GM21723 (cell line): Measurements from ENCODE around the gene MXRA7.
"Not testable (repeated sequence)": the region's sequence is repeated elsewhere in the genome, so short reads cannot be mapped to it uniquely, and the experiment has no call there.

Experiments used
- ATAC-seq: cut with Tn5 transposase; IDR thresholded peaks from one replicate; pipeline ENCODE4 v1.9.1; 2021; ENCODE audit warnings: mild to moderate bottlenecking, moderate library complexity; ENCODE audit not compliant: unreplicated experiment

The MXRA7 gene

DNA sequence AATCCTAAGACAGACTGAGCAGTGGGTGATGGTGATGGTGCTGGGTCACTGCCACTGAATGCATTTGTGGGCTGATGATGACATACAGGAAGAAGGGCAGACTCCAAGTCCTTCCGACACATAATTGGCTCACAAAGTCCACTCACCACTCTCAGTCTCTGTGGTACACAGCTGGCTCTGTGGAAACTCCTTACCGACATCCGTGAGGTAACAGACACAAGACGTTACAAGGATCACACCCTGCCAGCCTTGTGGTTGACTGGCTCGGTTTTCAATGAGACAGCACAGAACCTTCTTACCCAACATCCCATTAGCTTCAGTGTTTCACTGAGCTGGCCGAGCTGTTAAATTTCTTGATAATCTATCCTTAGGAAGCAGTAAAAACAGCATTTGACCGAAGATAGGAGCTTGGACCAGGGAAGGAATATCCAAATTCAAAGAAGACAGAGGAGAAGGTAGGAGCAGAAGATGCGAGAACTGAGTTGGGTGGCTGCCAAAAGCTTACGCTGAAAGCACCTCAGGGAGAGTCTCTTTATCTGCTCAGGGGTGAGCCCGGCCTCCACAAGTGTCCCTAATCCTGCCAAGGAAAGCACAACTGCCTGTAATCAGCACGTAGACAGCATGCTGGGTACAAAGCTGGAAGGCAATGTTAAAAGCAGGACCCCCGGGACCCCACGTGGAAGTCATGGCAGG is 5.5 kb upstream of the MXRA7 start:
- ATAC-seq, result no peak

DNA sequence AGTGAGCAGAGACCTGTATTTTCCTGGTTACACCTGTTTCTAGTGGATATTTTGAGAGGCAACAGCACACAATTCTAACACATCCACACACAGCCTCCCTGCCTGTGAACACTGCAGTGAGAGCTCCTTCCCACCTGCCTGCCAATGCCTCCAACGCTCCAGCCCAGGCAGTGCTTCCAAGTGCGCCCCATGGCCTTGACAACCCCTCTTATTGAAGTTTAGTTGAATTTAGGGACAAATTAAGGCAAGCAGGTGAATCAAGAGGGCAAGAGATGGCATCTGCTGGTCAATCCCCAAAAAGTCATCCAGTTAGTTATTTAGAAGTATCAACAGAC is 4.7 kb upstream of the MXRA7 start:
- ATAC-seq, result no peak

DNA sequence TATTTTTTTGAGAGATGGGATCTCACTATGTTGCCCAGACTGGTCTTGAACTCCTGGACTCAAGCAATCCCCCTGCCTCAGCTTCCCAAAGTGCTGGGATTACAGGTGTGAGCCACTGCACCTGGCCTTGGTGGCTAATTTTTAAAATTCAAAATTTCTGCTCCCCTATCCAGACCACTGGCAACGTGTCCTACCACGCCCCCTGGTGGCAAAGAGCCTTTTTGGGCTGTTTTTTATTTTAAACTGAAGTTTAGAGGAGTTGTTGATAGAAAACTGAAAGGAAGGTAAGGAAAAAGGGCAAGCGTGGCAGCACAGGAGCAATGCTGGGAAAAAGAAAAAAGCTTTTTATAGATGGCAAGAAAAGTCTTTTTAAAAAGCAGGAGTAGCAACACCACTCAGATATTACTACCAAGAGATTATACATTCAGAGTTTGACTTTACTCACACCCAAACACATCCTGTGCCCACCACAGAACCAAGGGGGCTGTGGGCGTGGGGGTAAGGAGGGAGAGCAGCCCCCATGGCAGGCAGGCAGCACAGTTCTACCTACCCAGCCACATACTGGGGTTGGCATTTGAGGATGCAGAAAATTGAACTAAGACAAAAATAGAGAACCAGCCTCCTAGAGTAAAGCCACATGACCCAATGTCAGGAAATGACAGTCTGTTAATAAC is 4.2 kb upstream of the MXRA7 start:
- no peak for ATAC-seq

DNA sequence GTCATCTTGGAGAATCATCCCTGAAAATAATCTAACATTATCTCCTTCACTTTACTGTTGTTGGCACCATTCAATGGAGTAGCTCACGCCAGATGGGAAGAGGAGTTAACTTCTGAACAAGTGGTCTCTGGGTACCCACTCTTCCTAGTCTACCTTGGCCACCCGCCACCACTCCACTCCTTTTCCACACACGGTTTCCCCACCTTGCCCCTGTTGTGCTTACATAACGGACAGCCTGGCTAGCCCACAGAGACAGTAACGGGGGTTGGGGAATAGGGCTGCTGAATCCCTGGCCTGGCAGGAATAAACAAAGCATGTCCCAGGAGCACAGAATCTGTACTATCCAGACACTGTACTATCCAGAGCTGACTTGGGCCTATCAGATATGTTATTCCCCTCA is 3.6 kb upstream of the MXRA7 start:
- ATAC-seq, result no peak

DNA sequence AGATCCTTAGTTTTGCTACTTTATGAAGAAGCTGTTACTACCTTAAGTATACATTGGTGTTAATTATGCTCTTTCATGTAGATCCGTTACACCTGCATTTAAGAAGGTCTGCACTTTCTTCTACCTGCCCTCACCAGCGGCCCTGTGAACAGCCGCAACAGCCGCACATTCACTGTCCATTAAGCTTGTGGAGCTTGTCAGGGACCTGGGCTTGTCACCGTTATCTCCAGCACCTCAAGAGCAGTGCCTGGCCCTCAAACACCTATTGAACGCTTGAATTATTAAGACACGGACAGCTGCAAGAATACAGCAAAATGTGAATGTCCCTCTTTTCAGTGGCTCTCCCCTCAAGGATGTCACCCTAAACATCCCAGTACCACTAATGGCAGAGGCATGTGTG is 3.0 kb upstream of the MXRA7 start:
- ATAC-seq, result no peak

DNA sequence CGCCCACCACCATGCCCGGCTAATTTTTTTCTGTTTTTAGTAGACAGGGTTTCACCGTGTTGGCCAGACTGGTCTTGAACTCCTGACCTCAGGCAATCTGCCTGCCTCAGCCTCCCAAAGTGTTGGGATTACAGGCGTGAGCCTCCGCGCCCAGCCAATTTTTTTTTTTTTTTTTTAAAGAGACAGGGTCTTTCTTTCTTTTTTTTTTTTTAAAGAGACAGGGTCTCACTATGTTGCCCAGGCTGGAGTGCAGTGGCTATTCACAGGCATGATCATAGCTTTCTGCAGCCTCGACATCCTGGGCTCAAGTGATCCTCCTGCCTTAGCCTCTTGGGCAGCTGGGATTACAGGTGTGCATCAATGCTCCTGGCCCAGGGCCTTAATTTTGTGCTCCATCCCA is 1.6 kb upstream of the MXRA7 start:
- not testable (repeated sequence) for ATAC-seq

DNA sequence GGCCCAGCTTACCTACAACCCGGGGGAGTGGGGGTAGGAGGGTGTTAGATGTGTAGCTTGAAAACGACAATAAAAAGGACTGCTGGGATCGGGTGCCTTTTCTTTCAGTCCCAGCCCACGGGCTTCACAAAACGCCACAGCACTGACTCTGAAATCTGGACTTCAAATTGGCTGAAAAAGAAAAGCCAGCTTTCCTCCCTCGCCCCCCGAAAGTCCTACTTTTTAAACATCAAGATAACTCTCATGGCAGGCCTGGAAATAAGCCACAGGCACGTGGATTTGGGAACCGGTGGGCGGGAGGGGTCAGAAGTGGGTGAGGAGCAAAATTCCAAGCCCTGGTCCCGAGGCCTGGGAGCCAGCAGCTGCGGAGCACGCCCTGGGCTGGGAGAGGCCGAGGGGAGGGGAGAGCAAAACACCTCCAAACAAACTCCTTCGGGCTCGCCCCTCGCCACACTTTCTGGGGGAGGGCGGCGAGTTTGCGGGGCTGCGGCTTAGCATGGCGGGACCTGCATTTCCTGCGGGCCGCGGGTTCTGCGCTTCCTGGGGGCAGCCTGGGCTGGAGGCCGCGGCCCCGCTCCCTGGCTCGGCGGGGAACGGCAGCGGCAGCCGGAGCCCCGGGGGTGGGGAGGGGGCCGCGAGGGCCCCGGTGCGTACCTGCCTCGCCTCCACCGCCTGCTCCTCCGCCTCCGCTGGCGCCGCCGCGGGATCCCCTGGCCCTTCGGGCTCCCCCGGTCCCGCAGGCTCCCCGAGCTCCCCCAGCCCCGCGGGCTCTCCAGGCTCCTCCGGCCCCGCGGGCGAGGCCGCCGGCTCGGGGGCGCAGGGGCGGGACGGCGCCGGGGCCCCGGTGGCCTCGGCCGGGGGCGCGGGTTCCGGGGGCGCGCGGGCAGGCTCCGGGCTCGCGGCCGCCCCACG is 558 bp downstream of the MXRA7 start:
- ATAC-seq, result not testable (repeated sequence)

DNA sequence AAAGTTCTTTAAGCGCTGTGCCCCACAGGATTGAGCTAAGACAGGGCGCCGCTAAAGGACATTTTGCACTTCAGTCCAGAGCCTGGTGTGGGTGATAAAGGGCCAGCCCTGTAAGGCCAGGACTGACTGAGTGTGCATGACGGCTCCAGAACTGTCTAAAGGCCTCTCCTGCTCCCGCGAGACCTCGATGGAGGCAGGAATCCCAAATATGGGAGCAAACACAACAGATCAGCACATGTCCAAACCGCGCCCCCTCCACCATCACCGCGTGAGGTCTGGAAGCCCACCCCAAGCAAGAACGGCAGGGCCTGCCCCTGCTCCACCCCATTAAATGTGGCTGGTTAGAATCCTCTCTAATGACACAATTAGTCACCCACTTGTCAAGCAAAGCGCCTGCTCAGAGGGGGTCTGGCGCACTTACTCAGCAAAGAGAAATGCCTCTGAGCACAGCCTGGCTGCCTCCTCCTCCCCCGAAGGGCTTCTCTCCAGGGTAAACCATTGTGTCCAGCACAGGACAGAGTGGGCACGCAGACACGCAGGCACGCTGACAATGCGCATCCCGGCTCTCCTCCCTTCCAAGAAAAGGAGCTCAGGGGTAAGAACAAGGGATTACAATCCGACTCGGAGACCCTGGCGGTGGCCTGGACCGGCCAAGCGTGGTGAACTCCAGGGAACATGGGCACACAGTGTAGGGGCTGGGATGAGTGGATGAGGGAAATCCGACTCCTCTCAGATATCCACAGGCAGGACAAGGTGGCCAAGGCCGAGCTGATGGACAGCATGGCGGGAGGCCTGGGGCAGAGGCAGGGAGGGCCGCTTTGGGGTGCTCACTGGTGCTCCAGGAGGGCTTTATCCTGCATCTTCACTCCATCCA is 1.5 kb downstream of the MXRA7 start:
- ATAC-seq, result no peak

DNA sequence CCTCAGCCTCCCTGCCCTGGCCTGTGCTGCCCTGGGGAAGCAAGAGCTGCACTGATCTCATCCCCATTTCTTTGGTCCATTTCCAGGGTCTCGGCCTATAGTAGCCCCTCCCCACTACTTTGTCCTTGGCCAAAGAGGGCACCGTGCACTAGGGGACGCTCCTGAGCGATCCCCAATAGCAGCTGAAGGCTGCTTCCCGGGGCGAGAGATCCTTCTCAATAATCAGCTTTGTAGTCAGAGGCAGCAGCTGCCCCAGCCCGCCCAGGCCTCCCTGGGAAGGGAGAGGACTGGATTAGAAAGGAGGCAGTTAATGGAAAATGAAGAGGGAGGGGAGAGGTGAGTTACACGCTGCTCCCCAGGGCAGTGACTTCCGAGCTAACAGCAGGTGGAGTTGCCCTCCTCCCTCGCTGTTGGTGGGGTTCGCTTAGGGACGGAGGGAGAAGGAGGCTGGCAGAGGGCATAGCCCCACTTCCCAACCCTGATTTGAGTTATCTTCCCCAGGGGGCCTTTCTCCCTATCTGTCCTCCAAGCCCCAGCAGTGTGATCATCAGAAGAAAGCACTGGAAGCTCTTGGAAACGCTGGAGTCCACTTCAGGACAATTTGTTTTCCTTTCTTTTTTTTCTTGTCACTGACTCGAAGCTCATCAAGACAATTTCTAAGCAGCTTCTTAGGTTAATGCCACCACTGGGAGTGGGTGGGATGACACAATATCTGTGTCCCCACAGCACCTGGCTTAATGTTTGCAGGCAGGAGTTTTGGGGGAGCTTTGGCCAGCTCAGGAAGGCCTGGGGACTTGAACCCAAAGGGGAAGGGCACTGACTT is 2.6 kb downstream of the MXRA7 start:
- ATAC-seq, result no peak

DNA sequence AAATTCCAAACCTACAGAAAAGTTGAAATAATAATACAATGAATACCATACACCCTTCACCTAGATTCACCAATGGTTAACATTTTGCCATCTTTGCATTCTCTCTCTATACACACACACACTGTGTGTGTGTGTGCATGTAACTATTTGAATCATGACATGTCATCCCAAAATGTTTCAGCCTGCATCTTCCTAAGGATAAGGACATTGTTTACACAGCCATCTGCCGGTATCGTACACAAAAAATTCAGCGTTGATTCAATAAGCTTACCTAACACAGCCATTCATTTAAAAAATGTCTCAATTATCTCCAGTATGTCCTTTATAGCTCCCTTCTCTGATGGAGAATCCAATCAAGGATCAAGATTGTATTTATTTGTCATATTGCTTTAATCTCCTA is 3.9 kb downstream of the MXRA7 start:
- ATAC-seq, result no peak

DNA sequence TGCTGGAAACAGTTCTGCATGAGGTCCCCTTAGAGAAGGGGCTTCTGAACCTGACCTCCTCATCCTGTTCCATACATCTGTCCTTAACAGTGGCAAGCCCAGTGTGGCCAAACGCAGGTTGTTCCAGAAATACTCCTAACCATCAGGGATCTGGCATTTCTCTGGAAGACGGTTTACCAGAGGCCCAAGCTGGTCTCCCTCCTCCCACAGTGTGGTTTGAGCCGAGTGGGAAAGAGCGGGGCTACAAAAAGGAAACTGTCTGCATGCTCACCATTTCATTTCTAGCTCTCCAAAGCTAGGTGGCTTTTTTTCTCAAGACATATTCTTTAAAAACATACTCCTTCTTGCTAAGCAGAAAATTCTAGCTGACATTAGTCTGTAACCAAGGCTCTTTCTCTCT is 6.0 kb downstream of the MXRA7 start:
- no peak for ATAC-seq

DNA sequence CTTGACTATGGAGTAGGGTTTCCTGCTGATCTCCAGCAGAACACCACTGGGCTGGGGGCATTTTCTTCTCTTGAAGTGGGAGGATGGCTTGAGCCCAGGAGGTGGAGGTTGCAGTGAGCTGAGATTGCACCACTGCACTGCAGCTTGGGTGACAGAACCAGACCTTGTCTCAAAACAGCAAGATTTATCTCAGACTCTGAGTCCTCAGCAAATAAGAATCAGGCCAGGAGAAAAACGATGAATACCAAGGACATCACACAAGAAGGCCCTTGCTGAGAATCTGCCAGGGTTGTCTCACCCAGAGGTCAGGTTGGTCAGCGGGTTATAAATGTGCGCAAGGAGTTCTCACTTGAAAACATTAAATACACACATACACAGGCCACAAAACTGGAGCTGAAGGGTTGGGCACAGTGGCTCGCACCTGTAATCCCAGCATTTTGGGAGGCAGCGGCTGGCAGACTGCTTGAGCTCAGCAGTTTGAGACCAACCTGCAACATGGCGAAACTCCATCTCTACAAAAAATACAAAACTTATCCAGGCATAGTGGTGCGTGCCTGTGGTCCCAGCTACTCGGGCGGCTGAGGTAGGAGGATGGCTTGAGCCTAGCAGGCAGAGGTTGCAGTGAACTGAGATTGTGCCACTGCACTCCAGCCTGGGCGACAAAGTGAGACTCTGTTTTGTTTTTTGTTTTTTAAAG is 7.7 kb downstream of the MXRA7 start:
- no peak for ATAC-seq

DNA sequence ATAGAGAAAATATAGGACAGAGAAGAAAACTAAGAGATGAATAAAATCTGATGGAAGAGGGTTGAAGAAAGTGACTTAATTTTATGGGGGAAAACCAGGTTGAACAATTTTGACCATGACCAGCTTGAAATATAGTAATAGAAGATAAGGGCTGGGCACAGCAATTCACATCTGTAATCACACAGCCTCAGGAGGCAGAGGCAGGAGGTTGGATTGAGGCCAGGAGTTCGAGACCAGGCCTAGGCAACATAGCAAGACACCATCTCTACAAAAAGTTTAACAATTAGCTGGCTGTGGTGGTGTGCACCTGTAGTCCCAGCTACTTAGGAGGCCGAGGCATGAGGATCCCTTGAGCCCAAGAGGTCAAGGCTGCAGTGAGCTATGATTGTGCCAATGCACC is 8.7 kb downstream of the MXRA7 start:
- no peak for ATAC-seq

DNA sequence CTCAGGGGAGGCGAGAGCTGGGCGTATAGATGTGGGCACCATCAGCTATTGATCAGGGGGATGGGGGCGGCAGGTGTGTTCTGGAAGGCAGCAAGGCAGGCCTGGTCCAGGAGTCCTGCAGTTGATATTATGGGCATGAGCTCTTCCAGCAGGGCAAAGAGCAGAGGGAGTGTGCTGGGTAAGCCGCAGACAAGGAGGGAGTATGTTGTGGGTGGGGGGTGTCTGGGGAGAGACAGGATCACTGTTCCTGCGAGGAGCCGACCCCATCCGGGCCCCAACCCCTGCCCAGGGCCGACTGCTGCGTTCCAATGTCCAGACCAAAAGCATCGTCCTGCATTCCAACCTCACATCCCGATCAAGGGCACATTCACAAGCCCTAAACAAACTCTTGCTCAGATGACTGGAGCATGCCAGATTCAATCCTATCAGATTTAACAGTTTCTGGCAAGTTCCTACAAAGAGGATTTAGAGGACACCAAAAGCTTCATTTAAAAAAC is 9.2 kb downstream of the MXRA7 start:
- ATAC-seq, result no peak

DNA sequence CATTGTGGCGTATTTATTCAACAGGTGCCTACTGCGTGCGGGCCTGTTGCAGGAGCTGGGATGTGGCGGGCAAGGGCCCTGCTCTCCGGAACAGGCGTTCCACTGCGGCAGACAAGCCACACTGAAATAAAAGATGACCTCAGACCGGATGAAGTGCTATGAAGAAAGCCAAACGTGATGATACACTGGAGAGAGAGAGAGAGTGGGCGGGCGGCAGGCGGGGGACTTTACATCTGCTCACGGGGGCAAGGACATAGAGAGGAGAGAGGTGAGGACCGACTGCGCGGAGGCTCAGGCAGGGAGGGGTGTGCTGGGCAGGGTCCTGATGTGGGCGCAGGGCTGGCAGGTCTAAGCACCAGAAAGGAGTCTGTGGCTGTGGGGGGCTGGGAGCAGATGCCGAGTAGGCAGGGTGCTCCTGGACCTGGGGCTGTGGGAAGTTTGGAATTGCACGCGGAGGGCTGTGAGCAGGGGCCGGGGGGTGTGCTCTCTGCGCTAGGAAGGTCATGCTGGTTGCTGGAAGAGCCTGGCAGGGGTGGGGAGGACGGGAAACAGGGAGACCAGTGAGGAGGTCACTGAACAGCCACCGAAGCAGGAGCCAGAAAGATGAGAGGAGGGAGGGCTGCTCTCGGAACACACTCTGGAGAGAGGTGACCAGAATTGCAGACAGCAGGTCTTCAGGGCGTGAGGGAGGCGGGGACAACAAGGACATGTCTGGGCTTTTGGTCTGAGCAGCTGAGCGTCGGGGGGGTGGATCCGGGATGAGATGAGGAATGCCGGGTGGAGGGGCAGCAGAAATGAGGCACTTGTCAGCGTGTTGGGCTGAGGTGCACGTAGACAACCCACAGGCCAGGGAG is 9.9 kb downstream of the MXRA7 start:
- ATAC-seq, result no peak

DNA sequence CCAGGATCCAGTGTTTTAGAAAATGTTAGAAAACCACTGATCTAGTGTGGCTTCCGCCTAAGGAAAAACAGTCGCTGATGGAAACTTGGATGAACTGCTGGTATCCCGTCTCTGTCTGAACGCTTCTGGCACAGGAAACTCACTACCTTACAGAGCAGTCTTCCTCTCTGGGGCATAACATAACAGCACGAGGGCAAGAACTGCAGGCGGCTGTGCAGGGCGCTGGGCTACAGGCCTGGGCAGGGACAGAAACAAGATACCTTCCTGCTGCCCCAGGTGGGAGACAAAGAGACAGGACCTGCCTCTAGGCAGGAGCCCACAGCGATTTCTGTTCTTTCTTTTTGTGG is 10.5 kb downstream of the MXRA7 start:
- ATAC-seq, result no peak

DNA sequence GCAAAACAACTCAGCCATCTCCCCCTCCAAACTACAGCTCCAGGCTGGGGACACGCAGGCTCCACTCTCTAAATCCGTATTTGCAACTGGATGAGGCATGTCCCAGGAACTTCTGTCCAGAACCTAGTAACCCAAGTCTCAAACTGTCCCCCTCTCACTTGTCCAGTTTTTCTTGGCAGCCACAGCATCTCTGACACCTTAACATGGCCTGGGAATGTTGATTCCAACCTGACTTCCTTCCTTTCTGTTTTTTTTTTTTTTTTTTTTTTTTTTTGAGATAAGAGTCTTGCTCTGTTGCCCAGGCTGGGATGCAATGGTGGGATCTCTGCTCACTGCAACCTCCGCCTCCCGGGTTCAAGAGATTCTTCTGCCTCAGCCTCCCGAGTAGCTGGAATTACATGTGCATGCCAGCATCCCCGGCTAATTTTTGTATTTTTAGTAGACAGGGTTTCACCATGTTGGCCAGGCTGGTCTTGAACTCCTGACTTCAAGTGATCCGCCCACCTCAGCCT is 12.2 kb downstream of the MXRA7 start:
- not testable (repeated sequence) for ATAC-seq
